ENCODE data around the gene TMEM200A.

The TMEM200A gene

GRCh38 chr6:130367767-130368166 is 1.9 kb downstream of the TMEM200A start:
- TF ChIP-seq ZFX (IDR thresholded peaks at IDR 0.05) (no peak), CTCF (conservative IDR thresholded peaks at IDR 0.05) (no peak)
- H3K27ac ChIP-seq: no peak overlapping the region

GRCh38 chr6:130368576-130368975 is 2.8 kb downstream of the TMEM200A start:
- no peak overlapping the region for H3K27ac ChIP-seq

GRCh38 chr6:130369831-130370230 is 4.0 kb downstream of the TMEM200A start:
- TF ChIP-seq ZFX (IDR thresholded peaks at IDR 0.05) (no peak), CTCF (conservative IDR thresholded peaks at IDR 0.05) (no peak)

More at GRCh38 chr6:130368576-130368975, 2.8 kb downstream of the TMEM200A start:
- no peak for TF ChIP-seq ZFX (IDR thresholded peaks at IDR 0.05)
- TF ChIP-seq CTCF (conservative IDR thresholded peaks at IDR 0.05): no peak

GRCh38 chr6:130371921-130372420 is 6.2 kb downstream of the TMEM200A start:
- H3K27ac ChIP-seq: no peak overlapping the region
- TF ChIP-seq ZFX (IDR thresholded peaks at IDR 0.05) (no peak), CTCF (conservative IDR thresholded peaks at IDR 0.05) (no peak)

More at GRCh38 chr6:130369831-130370230, 4.0 kb downstream of the TMEM200A start:
- H3K27ac ChIP-seq: no peak overlapping the region

GRCh38 chr6:130372786-130373185 is 7.0 kb downstream of the TMEM200A start:
- no peak overlapping the region for H3K27ac ChIP-seq
- TF ChIP-seq CTCF (conservative IDR thresholded peaks at IDR 0.05): no peak
- TF ChIP-seq ZFX (IDR thresholded peaks at IDR 0.05): no peak

- TF ChIP-seq CTCF (conservative IDR thresholded peaks at IDR 0.05) (no peak), ZFX (IDR thresholded peaks at IDR 0.05) (no peak)
- no peak overlapping the region for H3K27ac ChIP-seq
These were observed 8.2 kb downstream of the TMEM200A start for GRCh38 chr6:130373992-130374391.

- TF ChIP-seq CTCF (conservative IDR thresholded peaks at IDR 0.05): no peak
- TF ChIP-seq ZFX (IDR thresholded peaks at IDR 0.05): no peak
- H3K27ac ChIP-seq: no peak overlapping the region
These were observed 11.1 kb downstream of the TMEM200A start for GRCh38 chr6:130376936-130377335.
